Progenitor cell of endocrine pancreas (in vitro differentiated cells): Measurements from ENCODE around the gene ACSM2A. TPM values are rescaled to one million over a fixed set of nuclear protein-coding genes. Genes with fewer than 3 reads are reported as not detected.
"Not testable (repeated sequence)": the region's sequence is repeated elsewhere in the genome, so short reads cannot be mapped to it uniquely, and the experiment has no call there.

Experiments
- DNase-seq: peaks from one replicate; pipeline ENCODE4 v3.0.0; 2021; ENCODE audit warnings: low spot score; ENCODE audit not compliant: unreplicated experiment
- H3K27ac Mint-ChIP-seq: 2 replicates; pipeline ENCODE4 v1.8.0; 2021; ENCODE audit warnings: mild to moderate bottlenecking, moderate library complexity, mixed read lengths
- H3K27me3 Mint-ChIP-seq: 2 replicates; pipeline ENCODE4 v1.8.0; 2021; ENCODE audit warnings: mixed read lengths
- H3K36me3 Mint-ChIP-seq: 2 replicates; pipeline ENCODE4 v1.8.0; 2022; ENCODE audit warnings: mixed read lengths; ENCODE audit not compliant: insufficient read depth
- H3K4me1 Mint-ChIP-seq: 2 replicates; pipeline ENCODE4 v1.8.0; 2021; ENCODE audit warnings: low read depth, mixed read lengths
- H3K4me3 Mint-ChIP-seq: 2 replicates; pipeline ENCODE4 v1.8.0; 2021; ENCODE audit warnings: low read depth, mild to moderate bottlenecking, moderate library complexity, mixed read lengths
- H3K9me3 Mint-ChIP-seq: 2 replicates; pipeline ENCODE4 v1.8.0; 2021; ENCODE audit warnings: low read depth, mixed read lengths
- CTCF ChIP-seq: fragments of 200-600 bp; sonication (generic); IDR thresholded peaks from one replicate; pipeline ENCODE4 v1.5.0; 2021; ENCODE audit warnings: antibody characterized with exemption, mild to moderate bottlenecking; ENCODE audit not compliant: unreplicated experiment
- total RNA-seq: library from RNA; stranded (reverse); gene quantifications from 2 replicates; pipeline ENCODE4 v1.2.1, GENCODE V29; 2021

Gene ACSM2A
- total RNA-seq, 1 donor from 2014 or later: not detected

GRCh38 chr16:20470732-20471131 lies 19.4 kb downstream of the ACSM2A start:
- H3K4me1 Mint-ChIP-seq, H3K4me3 Mint-ChIP-seq, H3K36me3 Mint-ChIP-seq, DNase-seq, H3K27me3 Mint-ChIP-seq, H3K27ac Mint-ChIP-seq: not testable (repeated sequence)
- H3K9me3 Mint-ChIP-seq: peaks cover 13% of the 10 kb centered on the region

- DNase-seq, H3K27me3 Mint-ChIP-seq, H3K4me3 Mint-ChIP-seq, H3K36me3 Mint-ChIP-seq, H3K4me1 Mint-ChIP-seq, H3K9me3 Mint-ChIP-seq, H3K27ac Mint-ChIP-seq: not testable (repeated sequence)
These were observed 25.9 kb downstream of the ACSM2A start for GRCh38 chr16:20477188-20477744.

- not testable (repeated sequence) for H3K4me1 Mint-ChIP-seq, H3K27ac Mint-ChIP-seq, H3K9me3 Mint-ChIP-seq, DNase-seq, H3K4me3 Mint-ChIP-seq, H3K27me3 Mint-ChIP-seq, H3K36me3 Mint-ChIP-seq
These were observed 32.7 kb downstream of the ACSM2A start for GRCh38 chr16:20483989-20484388.

GRCh38 chr16:20484726-20485125 lies 33.4 kb downstream of the ACSM2A start:
- Mint-ChIP-seq H3K9me3 (peaks cover 6% of the 10 kb centered on the region), H3K4me1 (no peaks in the 10 kb centered on the region), H3K27me3 (peaks cover 6% of the 10 kb centered on the region), H3K4me3 (no peak overlapping the region), H3K36me3 (no peaks in the 10 kb centered on the region), H3K27ac (no peak overlapping the region)
- DNase-seq: no peak
- no peak for TF ChIP-seq CTCF

- Mint-ChIP-seq H3K9me3 (peaks cover 6% of the 10 kb centered on the region), H3K27ac (no peak overlapping the region), H3K4me3 (no peak overlapping the region), H3K4me1 (no peaks in the 10 kb centered on the region), H3K27me3 (peaks cover 6% of the 10 kb centered on the region), H3K36me3 (no peaks in the 10 kb centered on the region)
- no peak for TF ChIP-seq CTCF
- DNase-seq: no peak
These were observed 34.1 kb downstream of the ACSM2A start for GRCh38 chr16:20485408-20485807.

GRCh38 chr16:20490994-20491393 lies 39.7 kb downstream of the ACSM2A start:
- not testable (repeated sequence) for H3K4me3 Mint-ChIP-seq, H3K27ac Mint-ChIP-seq, H3K9me3 Mint-ChIP-seq

GRCh38 chr16:20491448-20491847 lies 40.1 kb downstream of the ACSM2A start:
- H3K4me1 Mint-ChIP-seq, DNase-seq, H3K36me3 Mint-ChIP-seq, H3K27me3 Mint-ChIP-seq, H3K27ac Mint-ChIP-seq, H3K4me3 Mint-ChIP-seq, H3K9me3 Mint-ChIP-seq: not testable (repeated sequence)

More at GRCh38 chr16:20490994-20491393, 39.7 kb downstream of the ACSM2A start:
- H3K4me1 Mint-ChIP-seq, DNase-seq, H3K36me3 Mint-ChIP-seq, H3K27me3 Mint-ChIP-seq: not testable (repeated sequence)

GRCh38 chr16:20504418-20504817 lies 53.1 kb downstream of the ACSM2A start:
- Mint-ChIP-seq H3K9me3 (peaks cover 37% of the 10 kb centered on the region), H3K27me3 (no peaks in the 10 kb centered on the region), H3K27ac (no peak overlapping the region), H3K4me1 (no peaks in the 10 kb centered on the region), H3K36me3 (no peaks in the 10 kb centered on the region), H3K4me3 (no peak overlapping the region)
- TF ChIP-seq CTCF: no peak
- no peak for DNase-seq
